GM10266 (cell line): ENCODE data around the gene PTPRM.

Source experiments
- DNase-seq: peaks from one replicate; pipeline ENCODE4 v3.0.0; 2012; ENCODE audit errors: extremely low spot score
- TF ChIP-seq, protein P1 (sequence below): IDR thresholded peaks from 2 replicates; pipeline ENCODE4 v1.5.1; 2012; ENCODE audit warnings: mild to moderate bottlenecking, low read depth; ENCODE audit not compliant: control insufficient read depth, insufficient read depth; ENCODE audit errors: missing control alignments

The PTPRM gene

DNA sequence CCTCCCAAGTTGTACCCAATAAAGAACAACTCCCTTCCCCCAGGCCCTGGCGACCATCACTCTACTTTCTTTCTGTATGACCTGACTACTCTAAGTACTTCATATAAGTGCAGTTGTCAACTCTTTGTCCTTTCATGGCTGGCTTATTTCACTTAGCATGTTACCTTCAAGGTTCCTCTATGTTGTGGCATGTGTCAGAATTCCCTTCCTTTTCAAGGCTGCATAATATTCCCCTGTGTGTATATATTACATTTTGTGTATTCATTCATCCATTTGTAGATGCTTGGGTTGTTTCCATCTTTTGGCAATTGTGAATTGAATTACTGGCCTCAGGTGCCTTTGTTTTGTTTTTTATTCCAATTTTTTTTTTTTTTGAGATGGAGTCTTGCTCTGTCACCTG lies 860.2 kb downstream of the PTPRM start:
- DNase-seq, result no peak
- TF ChIP-seq, protein P1, sequence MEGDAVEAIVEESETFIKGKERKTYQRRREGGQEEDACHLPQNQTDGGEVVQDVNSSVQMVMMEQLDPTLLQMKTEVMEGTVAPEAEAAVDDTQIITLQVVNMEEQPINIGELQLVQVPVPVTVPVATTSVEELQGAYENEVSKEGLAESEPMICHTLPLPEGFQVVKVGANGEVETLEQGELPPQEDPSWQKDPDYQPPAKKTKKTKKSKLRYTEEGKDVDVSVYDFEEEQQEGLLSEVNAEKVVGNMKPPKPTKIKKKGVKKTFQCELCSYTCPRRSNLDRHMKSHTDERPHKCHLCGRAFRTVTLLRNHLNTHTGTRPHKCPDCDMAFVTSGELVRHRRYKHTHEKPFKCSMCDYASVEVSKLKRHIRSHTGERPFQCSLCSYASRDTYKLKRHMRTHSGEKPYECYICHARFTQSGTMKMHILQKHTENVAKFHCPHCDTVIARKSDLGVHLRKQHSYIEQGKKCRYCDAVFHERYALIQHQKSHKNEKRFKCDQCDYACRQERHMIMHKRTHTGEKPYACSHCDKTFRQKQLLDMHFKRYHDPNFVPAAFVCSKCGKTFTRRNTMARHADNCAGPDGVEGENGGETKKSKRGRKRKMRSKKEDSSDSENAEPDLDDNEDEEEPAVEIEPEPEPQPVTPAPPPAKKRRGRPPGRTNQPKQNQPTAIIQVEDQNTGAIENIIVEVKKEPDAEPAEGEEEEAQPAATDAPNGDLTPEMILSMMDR, result no peak

DNA sequence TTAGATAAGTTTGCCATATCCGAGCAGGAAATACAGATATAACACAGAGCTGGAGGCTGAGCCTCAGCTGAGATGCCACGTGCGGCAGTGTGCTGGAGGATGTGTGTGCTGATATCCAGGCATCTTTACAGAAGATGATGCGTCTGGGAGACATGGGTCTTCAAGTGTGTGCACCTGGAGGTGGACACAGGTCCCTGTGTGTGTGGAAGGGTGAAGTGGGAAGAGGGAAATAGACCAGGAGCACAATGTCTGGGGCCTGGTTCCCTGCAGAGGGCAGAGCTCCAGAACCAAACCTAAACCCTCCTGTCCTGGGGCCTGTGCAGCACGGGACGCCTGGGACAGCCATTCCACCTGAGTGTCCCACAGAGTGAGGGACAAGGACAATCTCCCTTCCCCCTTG lies 861.8 kb downstream of the PTPRM start:
- TF ChIP-seq, protein P1, result no peak

DNA sequence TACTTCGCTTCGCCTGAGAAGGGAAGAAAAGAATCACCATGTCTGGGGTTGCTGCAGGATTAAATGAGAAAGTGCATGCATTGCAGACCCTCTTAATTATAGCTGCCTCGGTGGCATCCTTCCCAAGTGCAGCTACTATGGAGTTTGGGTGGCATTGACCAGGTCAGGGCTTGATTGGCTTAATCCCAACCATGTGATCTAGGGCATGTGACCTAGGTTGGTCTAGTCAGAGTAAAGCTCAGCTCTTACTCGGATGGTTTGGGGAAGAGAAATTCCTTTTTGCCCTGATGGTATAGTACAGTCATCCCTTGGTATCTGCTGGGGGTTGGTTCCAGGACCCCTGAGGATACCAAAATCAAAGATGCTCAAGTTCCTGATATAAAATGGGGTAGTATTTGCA lies 863.9 kb downstream of the PTPRM start:
- DNase-seq, result no peak
- TF ChIP-seq, protein P1, result no peak

More for the DNA sequence above, 861.8 kb downstream of the PTPRM start:
- no peak for DNase-seq

DNA sequence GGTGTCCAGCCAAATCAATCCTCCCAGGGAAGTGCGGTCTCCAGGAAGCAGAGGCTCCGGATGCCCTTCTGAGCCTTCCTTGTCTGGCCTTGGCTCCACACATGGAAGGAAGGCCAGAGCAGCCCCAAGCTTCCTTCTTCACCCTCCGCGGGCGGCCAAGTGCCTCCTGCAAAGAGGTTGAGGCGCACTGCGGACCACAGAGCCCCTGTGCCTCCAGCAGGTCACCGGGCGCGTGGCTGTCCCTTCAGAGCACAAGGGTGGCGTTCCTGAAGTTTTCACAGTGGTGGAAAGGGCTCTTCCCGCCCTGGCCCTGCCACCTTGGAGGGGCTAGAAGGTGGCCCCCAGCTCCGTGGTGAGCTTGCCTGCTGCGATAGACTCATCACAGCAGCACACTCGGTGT lies 866.2 kb downstream of the PTPRM start:
- no peak for DNase-seq
- TF ChIP-seq, protein P1, result no peak

DNA sequence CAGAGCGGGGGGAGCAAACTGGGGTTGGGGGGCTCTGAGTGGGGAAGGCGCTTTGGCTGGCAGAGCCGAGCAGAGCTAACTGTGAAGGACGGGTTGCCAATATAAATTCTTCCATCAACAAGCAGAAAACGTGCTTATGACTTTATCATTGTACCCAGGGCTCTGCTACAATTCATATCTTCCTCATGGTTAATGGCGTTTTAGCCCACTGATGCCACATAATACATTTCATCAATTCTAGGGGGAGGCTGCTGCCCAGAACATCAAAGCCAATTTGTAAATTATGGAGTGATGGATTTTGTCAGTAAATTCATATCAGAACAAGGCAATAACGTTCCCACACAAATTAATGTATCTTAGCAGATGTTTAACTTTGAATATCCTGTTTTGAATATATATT lies 866.7 kb downstream of the PTPRM start:
- no peak for DNase-seq

DNA sequence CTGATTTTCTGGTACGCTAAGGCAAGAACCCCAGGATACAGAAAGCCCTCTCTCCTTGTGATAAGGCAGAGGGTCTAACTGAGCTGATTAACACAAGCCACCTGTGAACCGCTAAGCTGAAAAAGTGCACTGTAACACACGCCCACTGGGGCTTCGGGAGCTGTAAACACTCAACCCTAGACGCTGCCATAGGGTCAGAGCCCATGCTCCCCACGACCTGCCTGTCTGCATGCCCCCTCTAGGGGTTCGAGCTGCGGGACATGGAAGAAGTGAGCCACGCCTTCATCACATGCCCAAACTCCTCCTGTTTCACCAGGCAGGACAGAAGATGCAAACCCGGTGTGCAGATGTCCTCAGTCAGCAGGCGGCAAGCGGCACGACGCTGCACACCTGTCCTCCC lies 868.3 kb downstream of the PTPRM start:
- TF ChIP-seq, protein P1, result no peak
- no peak for DNase-seq

More for the DNA sequence above, 866.7 kb downstream of the PTPRM start:
- TF ChIP-seq, protein P1, result no peak

DNA sequence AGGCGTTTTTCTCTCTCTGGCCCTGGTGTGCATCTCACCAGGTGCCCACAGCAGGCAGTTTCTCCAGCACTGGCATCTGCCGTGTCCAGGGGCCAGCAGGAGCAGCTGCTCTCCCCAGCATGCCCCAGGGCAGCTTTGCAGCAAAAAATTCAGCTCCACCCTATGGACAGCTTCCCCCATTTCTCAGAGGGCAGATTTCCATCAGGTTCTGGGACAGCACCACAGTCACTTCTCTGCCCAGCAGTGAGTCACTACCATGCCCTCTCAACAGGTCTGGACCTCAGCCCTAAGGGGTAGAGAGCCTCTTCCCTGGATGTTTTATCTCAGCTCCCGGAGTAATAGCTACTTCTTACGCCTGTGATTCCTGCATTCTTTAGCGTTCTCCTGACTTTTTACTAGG lies 871.9 kb downstream of the PTPRM start:
- TF ChIP-seq, protein P1, result no peak

More for the DNA sequence above, 871.9 kb downstream of the PTPRM start:
- DNase-seq, result no peak
